A549 (cell line): ENCODE measurements around the gene PFKFB3. TPM values are rescaled to one million over a fixed set of nuclear protein-coding genes. Genes with fewer than 3 reads are reported as not detected.

Experiments
- ATAC-seq, 2 experiments: fragments of 200-7000 bp in 1 of 2; fragments of >200 bp in 1 of 2; cut with Nextera tagmentation in 1 of 2; cut with Tn5 transposase in 1 of 2; 3 replicates each; pipeline versions ENCODE4 v1.8.0 to v1.9.1; 2018 to 2020; ENCODE audit warnings: mild to moderate bottlenecking in 1 of 2, moderate library complexity in 1 of 2
- CTCF ChIA-PET: fragments of 300-600 bp; sonication (Branson Sonifier 250); formaldehyde crosslinking; extraction: SDS; loops from one replicate; lab custom pipeline; 2021; ENCODE audit warnings: antibody characterized with exemption, inconsistent platforms; lab: Yijun Ruan, JAX
- POLR2A ChIA-PET: fragments of 350-600 bp; formaldehyde crosslinking; extraction: SDS; loops from one replicate; lab custom pipeline; 2021; ENCODE audit warnings: antibody characterized with exemption, inconsistent platforms; lab: Yijun Ruan, JAX
- DNase-seq, 2 experiments: peaks; one replicate each; pipeline versions ENCODE4 v3.0.0 to v3.0.0-alpha.2; 2011 to 2016; ENCODE audit warnings: low read depth in 1 of 2, low spot score in 1 of 2
- FAIRE-seq: peaks from 2 replicates; lab custom pipeline; 2011; peaks lifted over from hg19 to GRCh38; lab: Jason Lieb, UNC
- H3K27ac ChIP-seq, 2 experiments: fragments of >200 bp; sonication (Bioruptor Twin); formaldehyde crosslinking; 3 replicates each; pipeline ENCODE4 v1.5.1; 2016 to 2017
- H3K4me1 ChIP-seq: fragments of >200 bp; sonication (Bioruptor Twin); formaldehyde crosslinking; 3 replicates; pipeline ENCODE4 v1.6.1; 2016
- H3K4me2 ChIP-seq: fragments of >200 bp; sonication (Bioruptor Twin); formaldehyde crosslinking; 3 replicates; pipeline ENCODE4 v1.6.1; 2016
- H3K4me3 ChIP-seq: fragments of >200 bp; sonication (Bioruptor Twin); formaldehyde crosslinking; 3 replicates; pipeline ENCODE4 v1.5.1; 2016
- H3K9me3 ChIP-seq: fragments of >200 bp; sonication (Bioruptor Twin); formaldehyde crosslinking; 3 replicates; pipeline ENCODE4 v1.6.1; 2016
- HOXB13 ChIP-seq: fragments of 250-450 bp; sonication (Bioruptor Pico); IDR thresholded peaks from 2 replicates; pipeline ENCODE4 v1.5.0; 2020; ENCODE audit warnings: low read depth, mild to moderate bottlenecking, moderate library complexity
- JUN ChIP-seq, 2 experiments: fragments of >200 bp; sonication (Bioruptor Twin); formaldehyde crosslinking; IDR thresholded peaks; 2 replicates in 1 of 2; 3 replicates in 1 of 2; pipeline ENCODE4 v1.6.1; 2016 to 2017
- PHF8 ChIP-seq: fragments of 200-600 bp; sonication (generic); IDR thresholded peaks from 2 replicates; pipeline ENCODE4 v1.6.1; 2016; ENCODE audit warnings: low read depth, mild to moderate bottlenecking, antibody characterized with exemption, moderate library complexity, borderline replicate concordance
- POLR2AphosphoS2 ChIP-seq: conservative IDR thresholded peaks from 2 replicates; pipeline ENCODE4 v1.6.1; 2012; ENCODE audit warnings: low read length, improper control_type of control experiment, inconsistent platforms
- ZNF302 ChIP-seq: fragments of 250-450 bp; sonication (Bioruptor Pico); IDR thresholded peaks from 2 replicates; pipeline ENCODE4 v1.9.0; 2021; ENCODE audit warnings: inconsistent platforms, mild to moderate bottlenecking, moderate library complexity
- WGBS: methylation state at CpG from one replicate; pipeline ENCODE4 v1.1.6; 2017; ENCODE audit errors: missing lambda C conversion rate; 5-methylcytosine and 5-hydroxymethylcytosine counted together
- polyA plus RNA-seq, 4 experiments: library from polyadenylated mRNA; depleted of rRNA in 3 of 4; stranded (reverse); fragments of >200 nt; fragmentation: RNase III in 1 of 4; extraction: RNeasy Plus Mini Kit Qiagen cat#74134 plus additional on column Dnase treatment in 1 of 4; gene quantifications; 2 replicates in 3 of 4; 3 replicates in 1 of 4; pipeline ENCODE4 v1.2.3, GENCODE V29; 2011 to 2017
- TF ChIP-seq, protein P1 (sequence below): fragments of >200 bp; sonication (Bioruptor Twin); formaldehyde crosslinking; IDR thresholded peaks from 3 replicates; pipeline ENCODE4 v1.5.1; 2016
- TF ChIP-seq, protein P2 (sequence below): IDR thresholded peaks from 2 replicates; pipeline ENCODE4 v1.6.1; 2012; ENCODE audit warnings: low read depth, borderline replicate concordance
- TF ChIP-seq, protein P3 (sequence below): IDR thresholded peaks from 2 replicates; pipeline ENCODE4 v1.6.1; 2012
- TF ChIP-seq, protein P4 (sequence below): fragments of 450-650 bp; IDR thresholded peaks from 2 replicates; pipeline ENCODE4 v1.6.1; 2014; ENCODE audit warnings: antibody characterized with exemption
- TF ChIP-seq, protein P5 (sequence below): fragments of 250-450 bp; sonication (Bioruptor Pico); IDR thresholded peaks from 2 replicates; pipeline ENCODE4 v1.5.0; 2021; ENCODE audit warnings: mild to moderate bottlenecking, moderate library complexity, borderline replicate concordance

PFKFB3 gene
- polyA plus RNA-seq, 2 of the 4 experiments (the other 2 are of a cell fraction) = 139 to 232 TPM

DNA sequence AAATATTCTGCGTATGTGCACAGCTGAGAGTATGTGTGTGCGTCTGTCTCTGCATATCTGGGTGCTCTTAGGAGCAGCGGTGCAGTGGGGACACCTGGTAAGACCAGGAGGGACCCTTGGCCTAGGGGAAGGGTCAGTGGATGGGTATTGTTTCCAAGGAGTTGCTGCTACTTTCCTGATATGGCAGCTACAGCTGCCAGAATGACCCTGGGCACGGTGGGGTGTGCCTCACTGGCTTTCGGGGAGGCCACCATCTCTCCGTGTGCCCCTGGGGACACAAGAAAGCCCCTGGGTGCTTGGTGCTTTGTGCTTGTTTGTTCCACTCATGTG, 8.6 kb downstream of the PFKFB3 start (continued):
- TF ChIP-seq POLR2AphosphoS2 = no peak
- no peak for TF ChIP-seq ZNF302
- TF ChIP-seq, protein P1, sequence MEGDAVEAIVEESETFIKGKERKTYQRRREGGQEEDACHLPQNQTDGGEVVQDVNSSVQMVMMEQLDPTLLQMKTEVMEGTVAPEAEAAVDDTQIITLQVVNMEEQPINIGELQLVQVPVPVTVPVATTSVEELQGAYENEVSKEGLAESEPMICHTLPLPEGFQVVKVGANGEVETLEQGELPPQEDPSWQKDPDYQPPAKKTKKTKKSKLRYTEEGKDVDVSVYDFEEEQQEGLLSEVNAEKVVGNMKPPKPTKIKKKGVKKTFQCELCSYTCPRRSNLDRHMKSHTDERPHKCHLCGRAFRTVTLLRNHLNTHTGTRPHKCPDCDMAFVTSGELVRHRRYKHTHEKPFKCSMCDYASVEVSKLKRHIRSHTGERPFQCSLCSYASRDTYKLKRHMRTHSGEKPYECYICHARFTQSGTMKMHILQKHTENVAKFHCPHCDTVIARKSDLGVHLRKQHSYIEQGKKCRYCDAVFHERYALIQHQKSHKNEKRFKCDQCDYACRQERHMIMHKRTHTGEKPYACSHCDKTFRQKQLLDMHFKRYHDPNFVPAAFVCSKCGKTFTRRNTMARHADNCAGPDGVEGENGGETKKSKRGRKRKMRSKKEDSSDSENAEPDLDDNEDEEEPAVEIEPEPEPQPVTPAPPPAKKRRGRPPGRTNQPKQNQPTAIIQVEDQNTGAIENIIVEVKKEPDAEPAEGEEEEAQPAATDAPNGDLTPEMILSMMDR = no peak

DNA sequence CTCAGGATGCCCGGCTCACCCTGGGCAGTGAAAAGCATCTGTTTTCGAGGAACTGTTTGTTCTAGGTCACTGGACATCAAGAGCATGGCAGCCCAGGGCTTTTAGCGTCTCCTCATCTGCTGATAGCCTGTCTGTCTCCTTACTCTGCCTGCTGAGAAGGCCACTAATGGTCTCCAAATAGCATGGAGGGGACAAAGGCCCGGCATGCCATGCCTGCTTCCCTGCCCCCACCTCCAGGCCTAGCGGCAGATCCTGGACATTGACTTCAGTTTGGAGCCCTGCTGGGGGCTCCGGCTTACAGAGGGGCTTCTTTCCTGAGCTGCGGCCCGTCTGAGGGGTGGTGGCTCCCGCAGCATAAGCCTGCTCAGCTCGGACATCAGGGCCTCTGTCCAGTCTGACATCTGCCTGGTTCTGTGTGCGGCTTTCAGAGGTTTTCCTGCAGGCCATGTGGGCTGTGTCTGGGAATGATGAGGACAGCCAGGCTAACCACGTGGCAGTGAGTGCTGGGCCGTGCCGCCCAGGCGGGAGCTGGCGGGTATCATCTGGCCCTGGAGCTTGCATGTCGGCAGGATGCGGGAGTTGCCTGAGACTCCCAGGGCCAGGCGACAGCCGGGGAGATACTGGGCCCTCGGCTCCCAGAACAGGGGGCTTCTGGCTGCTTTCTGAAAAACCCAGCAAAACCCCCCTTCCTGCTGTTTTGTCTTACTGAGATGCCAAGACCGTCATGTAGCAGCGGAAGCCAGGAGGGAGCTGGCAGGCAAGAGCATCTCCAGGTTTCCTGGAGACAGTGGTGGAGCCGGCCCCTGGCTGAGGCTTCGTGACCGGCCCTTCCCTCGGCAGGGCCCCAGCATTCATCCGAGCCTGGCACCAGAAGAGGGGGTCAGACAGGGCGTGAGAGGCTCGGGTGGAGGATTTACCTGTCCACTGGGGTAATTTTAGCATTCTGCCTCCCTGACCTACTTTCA, 9.2 kb downstream of the PFKFB3 start:
- TF ChIP-seq POLR2AphosphoS2 = 0 out of 2 replicates have a peak, but pooled peaks have one; percentile 28
- TF ChIP-seq, protein P2, sequence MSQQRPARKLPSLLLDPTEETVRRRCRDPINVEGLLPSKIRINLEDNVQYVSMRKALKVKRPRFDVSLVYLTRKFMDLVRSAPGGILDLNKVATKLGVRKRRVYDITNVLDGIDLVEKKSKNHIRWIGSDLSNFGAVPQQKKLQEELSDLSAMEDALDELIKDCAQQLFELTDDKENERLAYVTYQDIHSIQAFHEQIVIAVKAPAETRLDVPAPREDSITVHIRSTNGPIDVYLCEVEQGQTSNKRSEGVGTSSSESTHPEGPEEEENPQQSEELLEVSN = peak; percentile 83
- TF ChIP-seq, protein P3, sequence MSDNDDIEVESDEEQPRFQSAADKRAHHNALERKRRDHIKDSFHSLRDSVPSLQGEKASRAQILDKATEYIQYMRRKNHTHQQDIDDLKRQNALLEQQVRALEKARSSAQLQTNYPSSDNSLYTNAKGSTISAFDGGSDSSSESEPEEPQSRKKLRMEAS = peak; percentile 93
- TF ChIP-seq JUN (IDR thresholded peaks at IDR 0.05) = peak in 1 of 2 experiments; percentile 3; a peak in 1 of 5 replicates
- TF ChIP-seq, protein P4, sequence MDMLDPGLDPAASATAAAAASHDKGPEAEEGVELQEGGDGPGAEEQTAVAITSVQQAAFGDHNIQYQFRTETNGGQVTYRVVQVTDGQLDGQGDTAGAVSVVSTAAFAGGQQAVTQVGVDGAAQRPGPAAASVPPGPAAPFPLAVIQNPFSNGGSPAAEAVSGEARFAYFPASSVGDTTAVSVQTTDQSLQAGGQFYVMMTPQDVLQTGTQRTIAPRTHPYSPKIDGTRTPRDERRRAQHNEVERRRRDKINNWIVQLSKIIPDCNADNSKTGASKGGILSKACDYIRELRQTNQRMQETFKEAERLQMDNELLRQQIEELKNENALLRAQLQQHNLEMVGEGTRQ = peak; percentile 35
- TF ChIP-seq HOXB13 (CRISPR knock-in tag) = no peak
- no peaks in the 10 kb centered on the region for H3K9me3 ChIP-seq
- POLR2A ChIA-PET = interaction anchor here (0.8 to 1.9 kb wide), 2 partner anchors 9 to 190 kb away, joined by 3 to 19 read pairs; partner anchors contain the start of gene PFKFB3
- peak overlapping the region; percentile 74 for H3K4me2 ChIP-seq
- 37% methylated on average over 23 of the region's 30 CpGs for WGBS
- H3K4me1 ChIP-seq = peaks cover 93% of the 10 kb centered on the region
- ATAC-seq = peak; percentile 22 to 32; a peak in 4 of 6 replicates
- peak in 1 of 2 experiments; percentile 59 for DNase-seq
- CTCF ChIA-PET = interaction anchor here (1.0 to 12.6 kb wide), 5 partner anchors 10 to 194 kb away, joined by 3 to 123 read pairs (median 5); partner anchors contain the start of gene PFKFB3
- H3K4me3 ChIP-seq = peak overlapping the region; percentile 20
- H3K27ac ChIP-seq = peak overlapping the region; percentile 58 to 83
- no peak for FAIRE-seq

DNA sequence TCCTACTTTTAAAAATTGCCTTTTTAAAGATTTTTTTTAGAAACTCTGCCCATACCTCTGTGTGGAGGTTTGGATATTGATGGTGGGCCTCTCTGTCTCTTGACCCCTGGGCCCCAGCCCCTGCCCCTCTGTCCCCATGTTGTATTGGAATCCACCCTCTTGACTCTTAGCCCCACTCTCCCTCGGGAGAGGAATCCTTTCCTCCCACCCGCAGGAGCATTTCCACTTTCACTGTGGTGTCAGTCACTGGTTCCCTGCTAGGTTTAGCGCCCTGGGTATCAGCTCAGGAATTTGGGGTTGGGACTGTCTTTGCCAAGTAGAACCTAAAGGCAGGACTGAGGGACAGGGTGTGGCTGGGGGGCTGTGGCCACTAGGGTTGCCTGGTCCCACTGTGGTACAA, 10.1 kb downstream of the PFKFB3 start:
- FAIRE-seq = no peak
- H3K4me2 ChIP-seq = peak overlapping the region; percentile 74
- ChIA-PET POLR2A (interaction anchor here (0.8 to 1.9 kb wide), 2 partner anchors 10 to 189 kb away, joined by 3 to 19 read pairs; partner anchors contain the start of gene PFKFB3), CTCF (interaction anchor here (1.0 to 12.6 kb wide), 6 partner anchors 9 to 193 kb away, joined by 3 to 123 read pairs (median 6); partner anchors contain the start of gene PFKFB3)
- peaks cover 96% of the 10 kb centered on the region for H3K4me1 ChIP-seq
- ATAC-seq = no peak
- no peak for DNase-seq
- H3K4me3 ChIP-seq = peak overlapping the region; percentile 20; the same call in 2 of the 3 replicates
- TF ChIP-seq PHF8 = no peak
- TF ChIP-seq, protein P5, sequence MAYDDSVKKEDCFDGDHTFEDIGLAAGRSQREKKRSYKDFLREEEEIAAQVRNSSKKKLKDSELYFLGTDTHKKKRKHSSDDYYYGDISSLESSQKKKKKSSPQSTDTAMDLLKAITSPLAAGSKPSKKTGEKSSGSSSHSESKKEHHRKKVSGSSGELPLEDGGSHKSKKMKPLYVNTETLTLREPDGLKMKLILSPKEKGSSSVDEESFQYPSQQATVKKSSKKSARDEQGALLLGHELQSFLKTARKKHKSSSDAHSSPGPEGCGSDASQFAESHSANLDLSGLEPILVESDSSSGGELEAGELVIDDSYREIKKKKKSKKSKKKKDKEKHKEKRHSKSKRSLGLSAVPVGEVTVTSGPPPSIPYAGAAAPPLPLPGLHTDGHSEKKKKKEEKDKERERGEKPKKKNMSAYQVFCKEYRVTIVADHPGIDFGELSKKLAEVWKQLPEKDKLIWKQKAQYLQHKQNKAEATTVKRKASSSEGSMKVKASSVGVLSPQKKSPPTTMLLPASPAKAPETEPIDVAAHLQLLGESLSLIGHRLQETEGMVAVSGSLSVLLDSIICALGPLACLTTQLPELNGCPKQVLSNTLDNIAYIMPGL (CRISPR knock-in tag) = no peak
- no peaks in the 10 kb centered on the region for H3K9me3 ChIP-seq
- peak overlapping the region; percentile 58 to 83 for H3K27ac ChIP-seq
- 60% methylated on average over 3 of the region's 3 CpGs for WGBS
